Testis (tissue), 3 donors: ENCODE measurements around the gene KLK14. TPM values are rescaled to one million over a fixed set of nuclear protein-coding genes. Genes with fewer than 3 reads are reported as not detected.

Experiments
- DNase-seq: peaks from one replicate; pipeline ENCODE4 v3.0.0-alpha.2; 2019
- H3K27ac ChIP-seq, 2 donors: fragments of 200-600 bp; sonication (generic); one replicate each; pipeline ENCODE4 v1.5.1; 2019
- H3K27me3 ChIP-seq: fragments of 200-600 bp; sonication (generic); one replicate; pipeline ENCODE4 v1.5.1; 2019
- H3K36me3 ChIP-seq: fragments of 200-600 bp; sonication (generic); one replicate; pipeline ENCODE4 v1.5.1; 2017; ENCODE audit warnings: low read depth; ENCODE audit errors: missing control alignments
- H3K4me1 ChIP-seq: fragments of 200-600 bp; sonication (generic); one replicate; pipeline ENCODE4 v1.5.1; 2019
- H3K4me3 ChIP-seq, 2 donors: fragments of 200-600 bp; sonication (generic); one replicate each; pipeline ENCODE4 v1.5.1; 2017 to 2019
- H3K9me3 ChIP-seq: fragments of 200-600 bp; sonication (generic); one replicate; pipeline ENCODE4 v1.5.1; 2017
- CTCF ChIP-seq, 3 experiments: fragments of 450-650 bp in 2 of 3; fragments of 200-600 bp in 1 of 3; sonication (generic) in 1 of 3; IDR thresholded peaks; one replicate each; pipeline ENCODE4 v1.5.1; 2016 to 2019; ENCODE audit warnings: antibody characterized with exemption in 3 of 3, mild to moderate bottlenecking in 2 of 3, moderate library complexity in 1 of 3
- POLR2A ChIP-seq: fragments of 450-650 bp; IDR thresholded peaks from one replicate; pipeline ENCODE4 v1.6.1; 2017; ENCODE audit warnings: antibody characterized with exemption, mild to moderate bottlenecking, moderate library complexity
- WGBS, 2 donors: methylation state at CpG; one replicate each; pipeline ENCODE4 v1.1.5; 2018; 5-methylcytosine and 5-hydroxymethylcytosine counted together
- intact Hi-C: fragments of 100-400 bp; cut with DNase I; formaldehyde crosslinking; loops from one replicate; pipeline ENCODE4 v1.15.1; 2023; ENCODE audit warnings: low total_unique reads
- polyA plus RNA-seq: library from polyadenylated mRNA; stranded (reverse); fragments of 350-450 nt; fragmentation: Illumina TruSeq; extraction: RNeasy Lipid Tissue Mini Kit (QIAGEN cat#74804); gene quantifications from one replicate; pipeline ENCODE4 v1.2.3, GENCODE V29; 2014; ENCODE audit warnings: low read depth, low replicate concordance; ENCODE audit not compliant: insufficient read depth
- total RNA-seq, 2 donors: library from RNA; depleted of rRNA; stranded (reverse); fragments of >200 nt; gene quantifications; one replicate each; pipeline ENCODE4 v1.2.3, GENCODE V29; 2016

KLK14 gene
- total and polyA plus RNA-seq, 3 donors from 2014 or later, result 0.63 to 1.4 TPM; not detected in 1

GRCh38 chr19:51119611-51120010 is 36.9 kb upstream of the KLK14 start:
- 68 to 79% methylated on average over 6 of the region's 6 CpGs for WGBS, 2 donors
- H3K4me3 ChIP-seq, result no peak overlapping the region
- no peak for DNase-seq
- TF ChIP-seq POLR2A (no peak), CTCF (IDR thresholded peaks at IDR 0.05) (no peak)
- no peak overlapping the region for H3K27ac ChIP-seq
- H3K27me3 ChIP-seq, result no peaks in the 10 kb centered on the region
- H3K36me3 ChIP-seq, result no peaks in the 10 kb centered on the region
- peaks cover 19% of the 10 kb centered on the region for H3K4me1 ChIP-seq
- H3K9me3 ChIP-seq, result no peaks in the 10 kb centered on the region
- intact Hi-C loops, result no loop called here

- DNase-seq, result no peak
- Histone ChIP-seq H3K4me3 (no peak overlapping the region), H3K4me1 (peaks cover 16% of the 10 kb centered on the region), H3K36me3 (no peaks in the 10 kb centered on the region), H3K9me3 (no peaks in the 10 kb centered on the region), H3K27me3 (no peaks in the 10 kb centered on the region), H3K27ac (no peak overlapping the region)
- intact Hi-C loops, result no loop called here
- 65 to 67% methylated on average over 4 of the region's 4 CpGs for WGBS, 2 donors
- TF ChIP-seq CTCF (IDR thresholded peaks at IDR 0.05) (no peak), POLR2A (no peak)
These were observed 36.4 kb upstream of the KLK14 start for GRCh38 chr19:51119101-51119500.

- no peaks in the 10 kb centered on the region for H3K36me3 ChIP-seq
- H3K27ac ChIP-seq, result no peak overlapping the region
- WGBS, 2 donors, result 87 to 91% methylated on average over 6 of the region's 6 CpGs
- intact Hi-C loops, result no loop called here
- TF ChIP-seq POLR2A (no peak), CTCF (IDR thresholded peaks at IDR 0.05) (no peak)
- DNase-seq, result no peak
- H3K9me3 ChIP-seq, result no peaks in the 10 kb centered on the region
- H3K4me1 ChIP-seq, result no peaks in the 10 kb centered on the region
- no peaks in the 10 kb centered on the region for H3K27me3 ChIP-seq
- no peak overlapping the region for H3K4me3 ChIP-seq
These were observed 34.1 kb upstream of the KLK14 start for GRCh38 chr19:51116736-51117286.

- Histone ChIP-seq H3K4me1 (no peaks in the 10 kb centered on the region), H3K27me3 (no peaks in the 10 kb centered on the region), H3K9me3 (no peaks in the 10 kb centered on the region), H3K27ac (no peak overlapping the region), H3K4me3 (no peak overlapping the region), H3K36me3 (no peaks in the 10 kb centered on the region)
- TF ChIP-seq CTCF (IDR thresholded peaks at IDR 0.05) (no peak), POLR2A (no peak)
- WGBS, 2 donors, result 88 to 90% methylated on average over 6 of the region's 6 CpGs
- no peak for DNase-seq
- intact Hi-C loops, result no loop called here
These were observed 31.5 kb upstream of the KLK14 start for GRCh38 chr19:51114087-51114729.

GRCh38 chr19:51111606-51112005 is 28.9 kb upstream of the KLK14 start:
- TF ChIP-seq CTCF (IDR thresholded peaks at IDR 0.05) (peak in 2 of 3 experiments; percentile 15 to 20), POLR2A (no peak)
- no peaks in the 10 kb centered on the region for H3K36me3 ChIP-seq

More at GRCh38 chr19:51111606-51112005, 28.9 kb upstream of the KLK14 start:
- 70 to 81% methylated on average over 6 of the region's 6 CpGs for WGBS, 2 donors
- H3K9me3 ChIP-seq, result no peaks in the 10 kb centered on the region
- H3K4me3 ChIP-seq, result no peak overlapping the region
- intact Hi-C loops, result no loop called here
- H3K27ac ChIP-seq, result no peak overlapping the region
- H3K27me3 ChIP-seq, result no peaks in the 10 kb centered on the region
- peaks cover 13% of the 10 kb centered on the region for H3K4me1 ChIP-seq
- DNase-seq, result no peak
